ENCODE measurements around the gene LRRC38.

The LRRC38 gene

GRCh38 chr1:13516606-13517005 lies 2.8 kb upstream of the LRRC38 start:
- no peak for FAIRE-seq

GRCh38 chr1:13514821-13515220 lies 1.0 kb upstream of the LRRC38 start:
- FAIRE-seq: no peak

- FAIRE-seq: no peak
Observed at GRCh38 chr1:13513063-13513894, 524 bp downstream of the LRRC38 start.

DNA sequence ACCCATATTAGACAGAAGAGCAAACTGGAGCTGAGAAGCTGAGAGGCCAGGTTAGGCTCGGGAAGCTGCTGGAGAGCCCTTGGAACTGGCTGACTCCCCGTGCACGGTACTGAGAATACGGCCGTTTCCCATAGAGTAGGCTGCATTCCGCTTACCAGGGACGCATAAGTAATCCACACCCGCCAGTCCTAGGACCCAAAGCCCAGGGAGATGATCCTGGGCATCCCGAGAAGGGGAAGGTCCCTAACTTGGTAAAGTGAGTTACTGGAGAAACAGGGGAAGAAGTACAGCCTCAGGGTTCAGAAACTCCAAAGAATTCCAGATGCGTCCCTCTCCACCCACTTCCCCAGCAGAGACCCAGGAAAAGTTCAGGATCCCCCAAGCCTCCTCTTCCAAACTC lies 1.3 kb downstream of the LRRC38 start:
- no peak for FAIRE-seq

DNA sequence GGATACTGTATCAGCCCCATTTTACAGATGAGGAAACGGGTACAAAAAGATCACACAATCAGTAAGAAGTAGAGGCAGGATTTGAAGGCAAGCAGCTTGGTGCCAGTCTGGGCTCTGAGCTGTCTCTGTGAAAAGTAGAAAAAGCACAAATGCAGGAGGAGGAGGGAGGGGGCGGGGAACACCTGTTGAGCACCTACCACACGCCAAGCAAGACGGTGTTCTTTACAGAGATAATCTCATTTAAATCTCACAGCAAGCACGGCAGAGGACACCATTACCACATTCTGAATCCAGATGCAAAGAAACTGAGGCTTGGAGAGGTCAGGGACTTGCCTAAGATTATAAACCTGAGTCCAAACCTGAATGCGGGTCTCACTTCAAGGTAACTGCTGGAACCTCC lies 3.3 kb downstream of the LRRC38 start:
- no peak for FAIRE-seq

DNA sequence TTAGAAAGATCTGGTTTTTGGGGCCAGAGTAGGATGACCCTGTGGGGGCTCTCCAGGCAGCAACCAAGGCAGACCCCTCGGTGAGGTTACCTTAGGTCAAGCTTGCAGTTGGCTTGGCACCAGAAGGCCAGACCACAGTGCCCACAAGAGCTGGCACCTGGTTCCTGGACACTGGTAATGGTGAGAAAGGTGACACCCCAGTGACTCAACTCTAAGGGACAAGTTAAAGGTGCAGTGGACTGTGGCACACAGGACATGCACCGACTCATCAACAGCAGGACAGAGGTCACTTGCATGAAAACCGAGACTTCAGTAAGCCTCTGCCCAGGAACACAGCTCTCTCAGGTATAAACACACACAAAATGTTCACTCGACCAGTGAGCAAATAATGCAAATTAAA lies 6.7 kb downstream of the LRRC38 start:
- FAIRE-seq: no peak

DNA sequence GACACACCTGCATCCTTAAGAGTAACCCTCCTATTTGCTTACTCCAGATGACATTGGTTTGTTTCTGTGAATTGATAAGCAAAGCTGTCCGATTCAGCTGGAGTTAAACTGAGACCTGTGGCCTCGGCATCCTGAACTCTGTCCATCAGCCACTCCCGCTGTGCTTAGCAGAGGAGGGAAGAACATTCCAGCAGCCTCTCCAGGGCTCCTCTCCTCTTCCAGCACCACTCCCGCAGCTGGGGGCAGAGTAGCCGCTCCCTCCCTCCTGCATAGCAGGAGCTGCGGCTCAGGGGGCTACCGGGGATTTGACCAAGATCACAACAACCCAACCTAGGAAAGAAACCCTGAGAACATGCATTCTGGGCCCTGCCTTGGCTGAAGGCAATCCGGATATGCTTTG lies 8.8 kb downstream of the LRRC38 start:
- FAIRE-seq: no peak

- no peak for FAIRE-seq
Observed at GRCh38 chr1:13500806-13501205, 13.0 kb downstream of the LRRC38 start.

DNA sequence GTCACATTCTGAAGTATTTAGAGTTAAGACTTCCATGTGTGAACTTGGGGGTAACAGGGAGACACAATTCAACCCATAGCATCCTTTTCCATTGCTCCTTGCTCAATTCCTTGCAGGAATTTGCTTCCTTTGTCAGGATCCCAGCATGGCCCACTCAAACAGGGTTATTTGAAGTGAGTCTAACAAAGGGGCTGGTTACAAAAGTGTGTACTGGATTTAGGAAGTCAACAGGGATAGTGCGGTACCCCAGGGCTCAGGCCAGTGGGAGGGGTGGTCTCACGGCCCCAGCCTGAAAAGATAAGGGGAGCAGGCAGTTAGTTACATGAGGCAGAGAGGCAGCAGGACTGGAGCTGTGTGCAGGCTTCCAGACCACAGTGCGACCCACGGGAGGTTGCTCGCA lies 14.4 kb downstream of the LRRC38 start:
- no peak for FAIRE-seq

DNA sequence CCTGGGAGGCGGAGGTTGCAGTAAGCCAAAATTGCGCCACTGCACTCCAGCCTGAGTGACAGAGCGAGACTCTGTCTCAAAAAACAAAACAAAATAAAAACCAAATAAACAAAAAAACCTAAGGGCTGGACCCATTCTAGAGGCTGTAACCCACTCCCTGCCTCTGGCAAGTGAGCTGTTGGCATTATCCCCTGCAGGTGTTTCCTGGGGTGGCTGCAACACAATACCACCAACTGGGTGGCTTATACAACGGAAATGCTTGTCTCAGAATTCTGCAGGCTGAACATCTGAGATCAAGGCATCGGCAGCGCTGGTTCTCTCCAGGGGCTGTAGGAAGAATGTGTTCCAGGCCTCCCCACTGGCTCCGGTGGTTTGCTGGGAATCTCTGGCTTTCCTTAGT lies 15.2 kb downstream of the LRRC38 start:
- FAIRE-seq: no peak

GRCh38 chr1:13495186-13495585 lies 18.6 kb downstream of the LRRC38 start:
- FAIRE-seq: no peak

DNA sequence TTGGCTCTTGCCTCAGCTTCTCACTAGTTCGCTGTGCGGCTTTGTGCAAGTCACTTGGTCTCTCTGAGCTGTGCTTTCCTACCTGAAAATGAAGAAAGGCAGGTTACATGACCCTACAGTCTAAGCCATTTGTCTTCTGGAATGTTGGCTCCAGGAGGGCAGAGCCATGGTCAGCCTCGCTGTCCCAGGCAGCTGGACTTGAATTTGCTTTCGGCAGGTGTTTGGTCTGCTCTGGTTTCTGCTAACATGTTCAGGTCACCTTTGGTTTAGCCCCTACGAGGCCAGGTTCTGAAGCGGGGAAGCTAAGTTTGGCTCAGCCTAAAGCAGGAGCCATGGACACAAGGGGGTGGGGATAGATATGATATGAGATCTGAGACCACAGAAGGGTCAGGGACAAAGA lies 19.1 kb downstream of the LRRC38 start:
- FAIRE-seq: no peak

DNA sequence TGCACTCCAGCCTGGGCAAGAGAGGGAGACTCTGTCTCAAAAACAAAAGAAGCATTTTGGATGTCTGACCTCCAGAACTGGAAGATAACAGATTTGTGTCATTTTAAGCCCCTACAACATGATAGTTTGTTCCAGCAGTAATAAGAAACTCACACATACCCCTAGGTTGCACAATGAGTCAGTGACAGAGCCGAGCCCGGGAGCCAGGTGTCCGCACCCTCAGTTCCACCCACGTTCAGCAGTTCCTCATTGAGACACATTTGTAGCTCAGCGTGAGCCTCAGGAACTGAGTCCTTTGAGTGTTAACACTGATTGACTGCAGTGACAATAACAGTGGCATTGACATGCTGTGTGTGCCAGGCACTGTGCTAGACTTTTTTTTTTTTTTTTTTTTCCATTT lies 19.8 kb downstream of the LRRC38 start:
- no peak for FAIRE-seq

GRCh38 chr1:13492711-13493110 lies 21.1 kb downstream of the LRRC38 start:
- FAIRE-seq: no peak

- FAIRE-seq: no peak
Observed at GRCh38 chr1:13487957-13488356, 25.8 kb downstream of the LRRC38 start.

DNA sequence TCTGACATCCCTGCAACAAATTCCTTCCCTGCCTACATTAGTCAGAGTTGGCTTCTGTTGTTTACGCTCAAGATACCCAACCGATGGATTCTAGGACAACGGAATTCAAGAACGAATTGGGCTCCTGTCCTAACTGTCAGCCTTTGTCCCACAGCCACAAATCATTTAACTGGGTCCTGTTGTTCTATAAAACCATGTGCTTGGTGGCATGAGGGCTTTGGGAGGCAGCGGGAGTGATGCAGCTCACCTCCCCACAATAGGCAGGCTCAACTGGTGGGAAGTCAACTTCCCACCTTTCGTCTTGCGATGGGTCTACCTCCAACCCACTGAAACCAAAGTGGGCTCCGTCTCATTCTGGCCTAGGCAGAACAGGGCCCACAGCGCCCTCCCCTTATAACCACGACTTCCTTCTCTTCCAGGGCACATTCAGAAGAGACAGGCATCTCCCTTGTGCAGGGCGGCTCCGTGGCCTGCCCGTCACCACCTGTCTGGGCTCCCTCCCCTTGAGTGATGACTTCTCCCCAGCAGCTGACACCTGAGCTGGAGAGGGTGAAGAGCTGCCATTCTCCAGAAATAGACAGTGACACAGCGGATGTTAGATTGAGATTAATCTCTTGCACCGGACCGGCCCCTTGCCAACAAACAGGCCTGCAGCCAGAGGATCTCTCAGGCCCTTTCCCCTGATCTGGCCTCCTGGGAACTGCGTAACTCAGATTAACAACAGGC lies 26.5 kb downstream of the LRRC38 start:
- no peak for FAIRE-seq

DNA sequence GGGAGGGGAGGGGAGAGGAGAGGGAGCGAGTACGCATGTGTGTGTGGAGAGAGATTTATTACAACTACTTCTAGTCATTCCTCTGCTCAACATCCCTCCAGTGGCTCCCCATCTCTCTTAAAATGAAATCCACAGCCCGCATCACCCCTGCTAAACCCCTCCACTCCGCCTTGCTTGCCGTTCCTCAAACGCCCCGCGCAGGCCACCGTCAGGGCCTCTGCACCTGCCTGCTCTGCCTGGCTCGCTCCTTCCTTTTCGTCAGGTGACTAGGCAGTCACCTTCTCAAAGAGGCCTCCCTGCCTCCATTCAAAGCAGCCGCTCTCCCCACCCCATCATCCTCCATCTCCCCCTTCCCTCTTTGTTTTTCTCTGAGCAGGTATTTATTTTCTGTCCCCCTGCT lies 29.9 kb downstream of the LRRC38 start:
- no peak for FAIRE-seq

GRCh38 chr1:13482600-13482999 lies 31.2 kb downstream of the LRRC38 start:
- no peak for FAIRE-seq

DNA sequence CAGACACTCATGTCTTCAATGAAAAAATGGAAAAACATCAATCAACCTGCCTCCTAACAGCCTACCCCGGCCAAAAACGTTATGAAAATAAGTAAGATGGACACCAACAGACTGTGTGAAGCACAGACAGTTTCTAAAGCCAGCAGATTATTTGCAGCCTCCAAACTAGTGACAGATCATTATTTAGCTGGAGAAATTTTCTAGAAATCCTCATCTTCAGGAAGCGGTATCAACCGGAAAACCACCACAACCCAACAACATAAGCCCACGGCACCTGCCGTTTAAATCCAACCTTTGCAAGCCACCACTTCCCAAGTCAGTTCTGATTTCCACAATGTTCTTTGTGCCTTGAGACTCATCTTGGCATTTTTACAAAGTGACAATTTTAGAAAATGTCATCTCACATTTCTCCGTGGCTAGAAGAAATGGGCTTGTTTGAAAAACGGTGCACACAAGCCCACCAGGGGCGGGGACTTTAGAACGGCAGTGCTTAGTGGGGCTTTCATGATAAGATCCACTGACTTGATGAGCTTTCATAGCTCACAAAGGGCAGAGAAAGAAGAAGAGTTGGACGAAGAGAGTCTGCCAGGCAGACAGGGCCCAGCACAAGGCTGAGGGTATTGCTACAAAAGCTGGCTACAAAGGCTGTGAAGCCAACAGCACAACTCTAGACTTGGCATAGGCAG lies 34.5 kb downstream of the LRRC38 start:
- FAIRE-seq: no peak

- FAIRE-seq: no peak
Observed at GRCh38 chr1:13478692-13479091, 35.1 kb downstream of the LRRC38 start.

DNA sequence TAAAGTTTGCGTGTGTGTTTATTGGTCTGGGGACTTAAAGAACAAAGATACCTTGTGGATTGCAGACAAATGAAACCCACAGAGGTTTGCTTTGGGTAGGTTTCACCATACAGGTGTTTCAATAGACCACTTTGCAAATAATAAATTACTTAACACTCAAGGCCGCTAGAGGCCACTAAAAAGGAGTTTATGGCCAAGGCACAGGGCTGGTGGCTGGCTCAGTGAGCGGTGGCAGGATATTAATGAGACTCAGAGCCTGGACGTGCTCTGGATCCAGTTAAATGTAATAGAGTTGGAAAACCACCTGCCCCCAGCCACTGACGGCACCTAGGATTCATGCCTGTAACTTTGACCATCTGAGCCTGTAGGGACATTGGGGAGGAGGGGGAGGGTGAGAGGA lies 44.5 kb downstream of the LRRC38 start:
- FAIRE-seq: no peak

DNA sequence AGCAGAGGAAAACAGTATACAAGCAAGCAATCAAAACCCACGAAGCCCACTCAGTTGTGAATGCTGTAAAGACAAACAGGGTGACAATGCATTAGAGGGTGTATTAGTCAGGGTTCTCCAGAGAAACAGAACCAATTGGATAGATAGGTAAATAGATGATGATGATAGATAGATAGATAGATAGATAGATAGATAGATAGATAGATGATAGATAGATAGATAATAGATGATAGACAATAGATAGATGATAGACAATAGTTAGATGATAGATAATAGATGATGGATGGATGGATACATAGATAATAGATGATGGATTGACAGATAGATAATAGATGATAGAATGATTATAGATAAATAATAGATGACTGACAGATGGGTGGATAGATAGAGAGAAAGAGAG lies 48.3 kb downstream of the LRRC38 start:
- no peak for FAIRE-seq

DNA sequence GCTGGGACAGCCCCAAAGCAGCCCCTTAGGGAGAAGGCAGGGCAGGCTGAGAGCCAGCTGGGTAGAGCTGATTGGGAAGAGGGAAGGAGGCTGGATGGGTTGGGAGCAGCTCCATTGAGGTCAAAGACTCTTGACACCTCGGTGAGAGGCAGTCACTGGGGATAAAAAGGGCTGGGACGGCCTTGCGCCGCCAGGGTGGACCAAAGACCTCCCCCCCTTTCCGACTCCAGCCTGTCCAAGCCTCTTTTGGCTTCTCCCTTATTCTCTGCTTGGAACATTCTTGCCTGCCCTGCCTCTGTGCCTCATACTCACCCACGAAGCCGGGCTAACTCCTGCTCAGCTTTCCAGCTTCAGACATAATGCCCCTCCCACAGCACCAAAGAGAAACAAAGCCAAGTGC lies 51.1 kb downstream of the LRRC38 start:
- FAIRE-seq: no peak

GRCh38 chr1:13461977-13462376 lies 51.8 kb downstream of the LRRC38 start:
- no peak for FAIRE-seq

All from islet of Langerhans (tissue), 1 donor.